Urinary bladder (tissue), 4 donors: ENCODE results near the gene VPS26A. TPM values are rescaled to one million over a fixed set of nuclear protein-coding genes. Genes with fewer than 3 reads are reported as not detected.
"Not testable (repeated sequence)": the region's sequence is repeated elsewhere in the genome, so short reads cannot be mapped to it uniquely, and the experiment has no call there.

ENCODE experiments used
- DNase-seq: peaks from one replicate; pipeline ENCODE4 v3.0.0-alpha.2; 2015; ENCODE audit errors: extremely low spot score
- H3K27ac ChIP-seq: one replicate; pipeline ENCODE4 v1.5.1; 2013; ENCODE audit warnings: low read depth, mild to moderate bottlenecking, moderate library complexity
- H3K36me3 ChIP-seq: one replicate; pipeline ENCODE4 v1.6.1; 2013; ENCODE audit warnings: mild to moderate bottlenecking, moderate library complexity; ENCODE audit not compliant: insufficient read depth
- H3K4me1 ChIP-seq: one replicate; pipeline ENCODE4 v1.6.1; 2013; ENCODE audit warnings: mild to moderate bottlenecking, moderate library complexity; ENCODE audit not compliant: insufficient read depth
- H3K4me3 ChIP-seq: one replicate; pipeline ENCODE4 v1.5.1; 2013; ENCODE audit warnings: low read depth, low read length
- whole genome bisulfite sequencing: extraction: QIAGEN DNeasy Blood & Tissue Kit; methylation state at CpG from one replicate; pipeline ENCODE4 v1.1.7; 2013; 5-methylcytosine and 5-hydroxymethylcytosine counted together
- polyA plus RNA-seq: library from polyadenylated mRNA; stranded (reverse); fragments of 200-250 nt; gene quantifications from one replicate; pipeline ENCODE4 v1.2.3, GENCODE V29; 2013
- total RNA-seq: library from RNA; depleted of rRNA; stranded (reverse); fragments of >200 nt; gene quantifications from one replicate; pipeline ENCODE4 v1.2.3, GENCODE V29; 2014
- donor health status: healthy with polysubstance abuse.
- donor health status: healthy.

VPS26A gene
- total and polyA plus RNA-seq, 2 donors = 33.7 to 55.6 TPM

DNA sequence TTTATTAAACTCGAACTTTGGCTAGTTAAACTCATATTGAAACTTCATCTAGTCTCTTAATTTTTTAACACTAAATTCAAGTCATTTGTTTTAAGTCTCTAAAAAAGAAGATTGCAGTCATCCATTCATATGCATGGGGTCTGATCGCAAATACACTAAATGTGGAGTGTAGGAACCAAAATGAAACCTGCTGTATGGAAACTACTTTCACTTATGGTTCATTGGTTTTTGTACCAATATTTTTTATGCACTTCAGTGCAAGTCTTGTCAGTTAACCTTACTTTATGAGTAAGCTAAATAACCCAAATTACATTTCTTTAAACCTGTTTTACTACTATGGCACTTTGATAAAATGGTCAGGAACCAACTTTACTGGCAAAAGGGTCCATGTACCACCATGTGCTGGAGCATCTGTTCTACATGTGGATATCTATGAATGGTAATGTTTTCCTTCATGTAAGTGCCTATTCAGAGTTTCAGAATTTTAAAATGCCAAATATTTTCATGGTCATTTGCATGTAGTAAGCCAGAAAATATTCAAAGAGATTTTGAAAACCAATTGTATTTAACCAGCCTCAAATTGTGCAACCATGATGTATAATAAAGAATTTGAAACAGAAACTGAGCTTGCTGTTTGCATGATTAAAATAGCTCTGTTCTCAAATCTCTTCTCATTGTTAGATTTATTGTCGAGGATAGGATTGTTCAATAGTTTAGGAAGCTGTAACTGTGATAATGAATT is 48.4 kb downstream of the VPS26A start:
- no peaks in the 10 kb centered on the region for H3K4me1 ChIP-seq
- H3K36me3 ChIP-seq = peaks cover 2% of the 10 kb centered on the region
- DNase-seq = no peak
- no peak overlapping the region for H3K27ac ChIP-seq
- no peak overlapping the region for H3K4me3 ChIP-seq
- 87% methylated on average over 3 of the region's 3 CpGs for WGBS

DNA sequence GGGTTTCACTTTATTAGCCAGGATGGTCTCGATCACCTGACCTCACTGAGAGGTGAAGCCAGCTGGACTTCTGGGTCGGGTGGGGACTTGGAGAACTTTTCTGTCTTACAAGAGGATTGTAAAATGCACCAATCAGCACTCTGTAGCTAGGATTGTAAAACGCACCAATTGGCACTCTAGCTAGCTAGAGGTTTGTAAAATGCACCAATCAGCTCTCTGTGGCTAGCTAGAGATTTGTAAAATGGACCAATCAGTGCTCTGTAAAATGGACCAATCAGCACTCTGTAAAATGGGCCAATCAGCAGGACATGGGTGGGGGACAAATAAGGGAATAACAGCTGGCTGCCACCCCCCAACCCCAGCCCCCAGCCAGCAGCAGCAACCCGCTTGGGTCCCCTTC is 51.3 kb downstream of the VPS26A start:
- H3K4me3 ChIP-seq, DNase-seq, H3K27ac ChIP-seq, H3K36me3 ChIP-seq, H3K4me1 ChIP-seq: not testable (repeated sequence)
- 70% methylated on average over 4 of the region's 4 CpGs for WGBS

DNA sequence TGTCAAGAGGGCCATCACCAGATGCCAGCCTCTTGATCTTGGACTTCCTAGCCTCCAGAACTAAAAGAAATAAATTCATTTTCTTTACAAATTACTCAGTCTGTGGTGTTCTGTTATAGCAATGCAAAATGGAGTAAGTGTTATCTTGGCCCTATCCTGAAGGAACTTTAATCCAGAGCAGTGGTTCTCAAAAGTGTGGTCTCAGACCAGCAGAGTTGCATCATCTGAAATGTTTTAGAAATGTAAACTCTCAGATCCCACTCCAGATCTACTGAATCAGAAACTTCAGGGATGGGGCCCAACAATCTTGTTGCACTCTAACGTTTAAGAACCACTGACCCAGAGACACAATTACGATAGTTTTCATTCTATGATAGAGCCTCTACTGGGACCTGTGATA is 52.8 kb downstream of the VPS26A start:
- H3K4me1 ChIP-seq = no peaks in the 10 kb centered on the region
- WGBS = 83% methylated on average over 2 of the region's 2 CpGs
- H3K36me3 ChIP-seq = no peaks in the 10 kb centered on the region
- no peak overlapping the region for H3K4me3 ChIP-seq
- DNase-seq = no peak
- H3K27ac ChIP-seq = no peak overlapping the region

DNA sequence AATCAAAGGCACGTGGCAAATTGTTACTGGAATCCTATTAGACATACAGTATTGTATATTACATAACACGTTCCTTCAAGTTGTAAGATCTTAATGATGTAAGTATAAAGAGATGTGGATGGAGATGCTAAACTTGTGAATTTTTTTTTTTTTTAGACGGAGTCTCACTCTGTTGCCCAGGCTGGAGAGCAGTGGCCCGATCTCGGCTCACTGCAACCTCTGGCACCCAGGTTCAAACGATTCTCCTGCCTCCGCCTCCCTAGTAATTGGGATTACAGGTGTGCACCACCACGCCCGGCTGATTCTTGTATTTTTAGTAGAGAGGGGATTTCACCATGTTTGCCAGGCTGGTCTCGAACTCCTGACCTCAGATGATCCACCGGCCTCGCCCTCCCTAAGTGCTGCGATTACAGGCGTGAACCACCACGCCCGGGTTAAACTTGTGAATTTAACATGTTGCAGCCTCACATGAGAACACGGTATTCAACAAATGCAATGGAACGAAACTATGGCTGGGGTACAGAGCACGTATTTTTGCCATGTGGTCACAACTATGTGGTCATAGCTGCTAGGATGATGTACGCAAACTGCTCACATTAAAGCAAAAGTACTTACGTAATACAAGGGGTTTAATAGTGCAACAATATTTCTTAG is 55.2 kb downstream of the VPS26A start:
- DNase-seq = no peak
- H3K36me3 ChIP-seq = no peaks in the 10 kb centered on the region
- no peaks in the 10 kb centered on the region for H3K4me1 ChIP-seq
- H3K27ac ChIP-seq = no peak overlapping the region
- H3K4me3 ChIP-seq = peak overlapping the region; percentile 97
- 36% methylated on average over 21 of the region's 21 CpGs for WGBS

DNA sequence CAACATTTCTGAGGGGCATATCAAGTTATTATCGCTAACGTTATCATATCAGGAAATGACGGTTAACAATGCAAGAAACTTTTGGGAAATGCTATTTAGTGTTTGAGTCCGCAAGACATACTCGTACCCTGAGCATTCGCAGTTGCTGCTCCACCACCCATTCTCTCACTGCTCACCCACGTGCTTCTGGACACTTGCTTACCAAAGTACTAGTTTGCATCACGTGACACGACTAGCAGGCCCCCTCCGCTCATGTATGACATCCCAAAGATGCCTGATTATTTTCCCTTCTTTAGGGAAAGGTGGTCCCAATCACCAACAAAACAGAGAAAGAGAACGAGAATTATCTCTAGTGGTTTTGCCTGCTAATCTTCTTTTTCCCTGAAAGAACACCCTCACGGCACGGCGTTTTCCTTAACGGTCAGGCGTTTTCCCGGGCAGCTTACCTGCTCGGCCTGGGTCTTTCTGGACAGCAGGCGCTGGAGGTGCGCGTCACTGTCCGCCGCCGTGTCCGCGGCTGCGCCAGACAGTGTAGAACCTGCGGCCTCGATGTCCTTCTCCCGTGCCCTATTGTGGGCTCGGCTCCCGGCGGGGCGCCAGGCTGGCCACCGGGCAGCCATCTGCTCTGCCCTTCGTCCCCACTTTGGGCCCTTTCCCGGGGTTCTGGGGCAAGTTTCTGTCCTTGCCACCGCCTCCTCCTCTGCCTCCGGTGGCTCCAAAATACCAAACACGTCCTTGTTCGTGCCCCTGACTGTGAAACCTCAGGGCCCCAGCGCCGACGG is 56.0 kb downstream of the VPS26A start, which contains the start of gene SUPV3L1:
SUPV3L1 (plus strand) TSS at position 492 of the 782 bp plus-strand sequence; CDS start at position 550, 58 bp downstream.
- DNase-seq = peak; percentile 96
- H3K27ac ChIP-seq = peak within 1 kb of the TSS; percentile 74
- peak within 1 kb of the TSS; percentile 97 for H3K4me3 ChIP-seq
- WGBS = under 1% methylated on average over 44 of the region's 44 CpGs
- H3K4me1 ChIP-seq = no peaks in the 10 kb centered on the region
- no peaks in the 10 kb centered on the region for H3K36me3 ChIP-seq

DNA sequence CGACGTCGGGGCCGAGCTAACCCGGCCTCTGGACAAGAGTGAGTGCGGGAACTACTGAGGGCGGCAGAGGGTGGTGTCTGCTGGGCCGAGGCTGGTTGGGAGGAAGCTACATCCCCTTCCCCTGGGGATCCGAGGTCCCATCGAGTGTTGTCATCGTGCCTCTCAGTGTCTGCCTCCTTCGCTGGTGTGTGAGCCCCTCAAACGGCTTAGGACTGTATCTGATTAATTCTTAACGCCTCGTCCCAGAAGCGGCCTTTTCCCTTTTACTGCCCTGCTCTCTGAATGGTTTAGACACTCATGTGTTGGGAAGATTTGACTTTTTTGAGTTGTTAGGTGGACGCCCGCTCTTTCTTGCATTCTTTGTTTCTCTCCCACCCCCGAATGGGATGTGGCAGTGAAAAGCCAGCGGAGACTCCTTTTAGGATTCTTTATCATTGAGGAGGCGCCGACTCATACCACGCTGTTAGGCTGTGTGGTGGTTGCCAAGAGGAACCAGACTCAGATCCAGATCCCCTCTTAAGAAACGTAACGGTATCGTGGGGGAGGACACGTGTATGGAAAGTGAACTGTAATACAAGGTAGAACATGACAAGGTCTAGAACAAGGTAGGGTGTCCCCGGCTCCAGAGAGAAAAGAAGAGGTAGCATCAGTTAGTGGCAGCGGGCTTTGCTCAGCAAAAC is 56.7 kb downstream of the VPS26A start:
- H3K4me3 ChIP-seq = peak overlapping the region; percentile 97
- H3K36me3 ChIP-seq = no peaks in the 10 kb centered on the region
- peak overlapping the region; percentile 74 for H3K27ac ChIP-seq
- no peak for DNase-seq
- H3K4me1 ChIP-seq = no peaks in the 10 kb centered on the region
- 4% methylated on average over 29 of the region's 29 CpGs for WGBS

DNA sequence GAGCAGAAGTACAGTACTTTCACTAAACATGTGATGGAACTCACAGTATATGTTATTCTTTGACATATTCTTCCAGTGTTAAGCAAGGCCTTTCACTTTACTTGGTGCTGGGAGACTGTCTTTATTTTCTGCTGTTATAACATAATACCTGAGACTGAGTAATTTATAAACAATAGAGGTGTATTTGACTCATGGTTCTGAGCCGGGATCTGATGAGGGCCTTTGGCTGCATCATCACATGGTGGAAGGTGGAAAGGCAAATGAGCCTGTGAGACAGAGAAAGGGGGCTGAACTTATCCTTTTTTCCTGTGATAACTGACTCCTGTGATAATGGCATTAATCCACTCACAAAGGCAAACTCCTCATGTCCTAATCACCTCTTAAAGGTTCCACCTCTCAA is 57.5 kb downstream of the VPS26A start:
- WGBS = 83% methylated on average over 1 of the region's 1 CpG
- Histone ChIP-seq H3K4me1 (no peaks in the 10 kb centered on the region), H3K4me3 (no peak overlapping the region), H3K36me3 (no peaks in the 10 kb centered on the region), H3K27ac (no peak overlapping the region)
- no peak for DNase-seq

DNA sequence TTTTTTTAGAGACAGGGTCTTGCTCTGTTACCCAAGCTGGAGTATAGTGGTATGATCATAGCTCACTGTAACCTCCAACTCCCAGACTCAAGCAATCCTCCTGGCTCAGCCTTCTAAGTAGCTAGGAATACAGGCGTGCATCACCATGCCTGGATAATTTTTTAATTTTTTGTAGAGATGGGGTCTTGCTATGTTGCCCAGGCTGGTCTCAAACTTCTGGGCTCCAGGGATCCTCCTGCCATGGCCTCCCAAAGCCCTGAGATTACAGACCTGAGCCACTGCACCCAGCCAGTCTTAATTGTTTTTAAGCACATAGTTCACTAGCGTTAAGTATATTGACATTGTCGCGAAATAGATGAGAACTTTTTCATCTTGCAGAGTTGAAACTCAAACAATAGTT is 58.0 kb downstream of the VPS26A start:
- no peak overlapping the region for H3K27ac ChIP-seq
- H3K4me1 ChIP-seq = no peaks in the 10 kb centered on the region
- no peak for DNase-seq
- WGBS = 91% methylated on average over 4 of the region's 4 CpGs
- no peak overlapping the region for H3K4me3 ChIP-seq
- H3K36me3 ChIP-seq = no peaks in the 10 kb centered on the region

DNA sequence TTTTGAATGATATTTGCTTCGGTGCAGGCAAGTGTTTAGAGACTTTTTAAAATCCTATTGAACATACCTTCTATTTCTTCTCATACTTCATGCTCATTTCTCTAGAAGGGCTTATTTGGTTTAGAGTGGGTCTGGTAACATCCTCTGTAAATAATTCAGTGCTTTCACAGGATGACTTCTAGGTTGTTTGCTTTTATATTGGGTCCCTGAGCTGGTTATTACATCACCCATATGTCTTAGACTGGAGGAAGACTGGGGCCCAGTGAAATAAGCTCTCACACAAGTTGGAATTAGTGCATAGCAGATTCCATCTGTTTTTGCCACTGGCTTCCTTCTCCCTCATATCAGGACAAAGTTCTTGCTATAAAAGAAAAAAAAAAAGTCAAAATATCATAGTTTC is 62.5 kb downstream of the VPS26A start:
- WGBS = 96% methylated on average over 1 of the region's 1 CpG
- Histone ChIP-seq H3K27ac (no peak overlapping the region), H3K4me3 (no peak overlapping the region), H3K36me3 (peaks cover 4% of the 10 kb centered on the region), H3K4me1 (no peaks in the 10 kb centered on the region)
- no peak for DNase-seq

DNA sequence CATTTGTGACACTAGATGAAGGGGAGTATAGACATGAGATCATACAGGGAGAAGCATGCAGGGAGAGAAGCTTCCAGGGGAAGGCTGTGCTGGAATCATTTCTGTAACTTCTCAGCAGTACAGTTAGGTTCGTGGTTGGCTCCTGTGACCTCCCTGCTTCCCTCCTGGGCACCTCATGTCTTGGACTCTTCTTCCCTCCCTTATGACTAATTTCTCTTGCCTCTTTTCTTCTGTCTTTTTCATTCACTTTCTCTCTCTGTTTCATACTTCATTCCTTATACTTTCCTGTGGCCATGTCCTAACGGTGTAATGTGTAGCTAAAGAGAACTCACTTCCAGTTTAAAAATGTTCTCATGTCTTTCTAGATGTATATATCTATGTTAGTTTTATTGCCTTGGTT is 77.1 kb downstream of the VPS26A start:
- Histone ChIP-seq H3K27ac (no peak overlapping the region), H3K36me3 (peaks cover 6% of the 10 kb centered on the region), H3K4me3 (no peak overlapping the region), H3K4me1 (no peaks in the 10 kb centered on the region)
- no peak for DNase-seq
- 86% methylated on average over 2 of the region's 2 CpGs for WGBS

DNA sequence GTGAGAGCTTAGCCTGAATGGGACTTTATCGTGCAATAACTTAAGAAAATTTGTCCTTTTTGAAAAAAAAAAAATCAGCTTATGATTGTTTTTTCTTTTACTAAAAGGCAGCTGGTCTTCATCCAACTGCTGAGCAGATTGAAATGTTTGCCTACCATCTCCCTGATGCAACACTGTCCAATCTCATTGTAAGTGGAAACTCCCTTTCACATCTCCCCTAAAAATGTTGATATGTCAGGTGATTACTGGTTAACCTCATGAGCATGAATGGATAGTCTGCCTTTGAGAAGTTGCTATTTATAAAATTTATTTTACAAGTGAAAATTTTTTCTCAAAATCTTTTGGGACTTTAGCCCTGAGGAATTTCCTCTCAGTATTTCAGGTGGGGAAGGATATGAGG is 78.4 kb downstream of the VPS26A start:
- Histone ChIP-seq H3K4me1 (no peaks in the 10 kb centered on the region), H3K27ac (no peak overlapping the region), H3K4me3 (no peak overlapping the region), H3K36me3 (peaks cover 5% of the 10 kb centered on the region)
- 76% methylated on average over 1 of the region's 1 CpG for WGBS
- DNase-seq = no peak

DNA sequence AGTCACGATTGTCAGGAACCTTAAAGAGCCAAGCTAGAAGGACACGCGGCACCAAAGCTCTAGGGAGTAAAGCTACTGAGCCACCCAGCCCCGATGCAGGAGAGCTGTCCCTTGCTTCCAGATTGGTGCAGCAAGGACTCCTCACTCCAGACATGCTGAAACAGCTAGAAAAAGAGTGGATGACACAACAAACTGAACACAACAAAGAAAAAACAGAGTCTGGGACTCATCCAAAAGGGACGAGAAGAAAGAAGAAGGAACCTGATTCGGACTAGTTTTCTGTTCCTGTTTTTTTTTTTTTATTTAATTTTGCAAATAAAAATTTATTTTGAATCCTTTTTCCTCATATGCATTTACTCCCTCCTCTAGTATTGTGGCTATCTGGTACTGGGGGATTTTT is 84.8 kb downstream of the VPS26A start:
- H3K36me3 ChIP-seq = peaks cover 6% of the 10 kb centered on the region
- no peak overlapping the region for H3K4me3 ChIP-seq
- H3K27ac ChIP-seq = no peak overlapping the region
- DNase-seq = no peak
- H3K4me1 ChIP-seq = no peaks in the 10 kb centered on the region
- WGBS = 92% methylated on average over 6 of the region's 6 CpGs

DNA sequence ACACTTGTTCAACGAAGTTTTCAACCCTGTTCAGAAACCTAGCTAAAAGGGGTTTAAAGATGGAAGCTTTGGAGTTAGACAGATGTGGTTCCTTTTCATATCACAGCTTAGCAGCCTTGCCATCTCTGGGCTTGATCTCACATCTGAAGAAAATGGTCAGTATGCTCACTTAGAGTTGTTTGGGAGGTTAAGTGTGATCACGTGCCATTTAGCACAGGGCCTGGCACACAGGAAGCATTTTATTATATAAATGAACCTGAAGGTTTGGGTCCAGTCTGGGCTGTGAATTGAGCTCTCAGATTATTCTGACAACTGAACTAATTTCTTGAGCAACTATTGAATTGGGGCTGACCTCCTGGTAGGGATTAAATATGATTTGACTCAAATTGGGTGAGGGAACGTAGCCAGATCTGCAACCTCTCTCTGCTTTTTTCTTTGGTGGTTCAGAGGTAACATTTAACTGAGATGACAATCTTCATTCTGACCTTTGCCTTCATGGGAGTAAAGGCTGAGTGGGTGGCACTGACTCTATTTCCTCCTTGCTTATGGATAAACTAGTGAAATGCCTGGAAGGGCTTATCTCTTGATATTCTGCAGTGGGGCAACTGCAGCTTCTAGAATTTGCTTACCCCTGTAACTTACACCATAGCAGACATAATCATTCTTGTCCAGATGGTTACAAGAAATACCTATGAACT is 86.0 kb downstream of the VPS26A start:
- Histone ChIP-seq H3K36me3 (peaks cover 6% of the 10 kb centered on the region), H3K27ac (no peak overlapping the region), H3K4me1 (no peaks in the 10 kb centered on the region), H3K4me3 (no peak overlapping the region)
- no peak for DNase-seq
- 68% methylated on average over 3 of the region's 3 CpGs for WGBS
